ENCODE data around the gene KCTD18. TPM values are rescaled to one million over a fixed set of nuclear protein-coding genes. Genes with fewer than 3 reads are reported as not detected.
A peak's percentile ranks its signal among the peaks of the same experiment; 100 is the strongest.

KCTD18 gene
- total and polyA plus RNA-seq, 2 donors from 2014 or later: 8.5 to 12.6 TPM

GRCh38 chr2:200471324-200471848 lies 38.5 kb downstream of the KCTD18 start:
- Histone ChIP-seq H3K4me3 (ENCODE audit: low read length in 3 of 3) (no peak overlapping the region), H3K27me3 (ENCODE audit: control insufficient read depth, insufficient read depth, low read length) (no peaks in the 10 kb centered on the region), H3K9me3 (ENCODE audit: control insufficient read depth in 2 of 3, insufficient read depth in 1 of 3, low read length in 3 of 3) (no peaks in the 10 kb centered on the region), H3K9ac (ENCODE audit: low read length in 3 of 3) (no peak overlapping the region), H3K36me3 (ENCODE audit: control insufficient read depth in 2 of 3, insufficient read depth in 3 of 3, low read length in 3 of 3) (peaks cover 0 to 32% (median 32%) of the 10 kb centered on the region in 3 donors), H3K4me1 (ENCODE audit: control insufficient read depth in 2 of 3, insufficient read depth in 2 of 3, low read depth in 1 of 3, low read length in 3 of 3) (peaks cover 0 to 3% (median 0%) of the 10 kb centered on the region in 3 donors), H3K27ac (ENCODE audit: low read depth in 2 of 2, low read length in 2 of 2) (no peak overlapping the region)
- TF ChIP-seq CTCF (IDR thresholded peaks at IDR 0.05; ENCODE audit: borderline replicate concordance, extremely low read depth, insufficient read depth): peak; percentile 54
- FAIRE-seq (no peak), DNase-seq (peak in 3 of 5 donors; percentile 26 to 59 (median 48))
- intact Hi-C loops (cut with DNase I): loop anchor here (10.0 kb wide), 1 partner anchor 487 kb away; no protein-coding TSS in a partner anchor

- peaks cover 0 to 29% (median 25%) of the 10 kb centered on the region in 3 donors for H3K36me3 ChIP-seq (ENCODE audit: control insufficient read depth in 2 of 3, insufficient read depth in 3 of 3, low read length in 3 of 3)
- H3K4me1 ChIP-seq (ENCODE audit: control insufficient read depth in 2 of 3, insufficient read depth in 2 of 3, low read depth in 1 of 3, low read length in 3 of 3): peaks cover 0 to 3% (median 0%) of the 10 kb centered on the region in 3 donors
- H3K9ac ChIP-seq (ENCODE audit: low read length in 3 of 3): no peak overlapping the region
- intact Hi-C loops (cut with DNase I): loop anchor here (10.0 kb wide), 1 partner anchor 485 kb away; no protein-coding TSS in a partner anchor
- FAIRE-seq (no peak), DNase-seq (peak in 3 of 5 donors; percentile 42 to 70 (median 69))
- no peaks in the 10 kb centered on the region for H3K9me3 ChIP-seq (ENCODE audit: control insufficient read depth in 2 of 3, insufficient read depth in 1 of 3, low read length in 3 of 3)
- no peak for TF ChIP-seq CTCF (IDR thresholded peaks at IDR 0.05; ENCODE audit: borderline replicate concordance, extremely low read depth, insufficient read depth)
- H3K27ac ChIP-seq (ENCODE audit: low read depth in 2 of 2, low read length in 2 of 2): no peak overlapping the region
- H3K4me3 ChIP-seq (ENCODE audit: low read length in 3 of 3): no peak overlapping the region
- no peaks in the 10 kb centered on the region for H3K27me3 ChIP-seq (ENCODE audit: control insufficient read depth, insufficient read depth, low read length)
Observed at GRCh38 chr2:200470230-200470629, 39.6 kb downstream of the KCTD18 start.

GRCh38 chr2:200469708-200470211 lies 40.1 kb downstream of the KCTD18 start:
- Histone ChIP-seq H3K36me3 (ENCODE audit: control insufficient read depth in 2 of 3, insufficient read depth in 3 of 3, low read length in 3 of 3) (peaks cover 0 to 25% (median 20%) of the 10 kb centered on the region in 3 donors), H3K27ac (ENCODE audit: low read depth in 2 of 2, low read length in 2 of 2) (no peak overlapping the region), H3K9me3 (ENCODE audit: control insufficient read depth in 2 of 3, insufficient read depth in 1 of 3, low read length in 3 of 3) (no peaks in the 10 kb centered on the region), H3K4me3 (ENCODE audit: low read length in 3 of 3) (no peak overlapping the region), H3K9ac (ENCODE audit: low read length in 3 of 3) (no peak overlapping the region), H3K27me3 (ENCODE audit: control insufficient read depth, insufficient read depth, low read length) (no peaks in the 10 kb centered on the region), H3K4me1 (ENCODE audit: control insufficient read depth in 2 of 3, insufficient read depth in 2 of 3, low read depth in 1 of 3, low read length in 3 of 3) (peaks cover 0 to 3% (median 0%) of the 10 kb centered on the region in 3 donors)
- no peak for TF ChIP-seq CTCF (IDR thresholded peaks at IDR 0.05; ENCODE audit: borderline replicate concordance, extremely low read depth, insufficient read depth)
- FAIRE-seq (no peak), DNase-seq (peak in 2 of 5 donors; percentile 18 to 63)
- intact Hi-C loops (cut with DNase I): loop anchor here (10.0 kb wide), 1 partner anchor 485 kb away; no protein-coding TSS in a partner anchor
